Activated B cell treated with CpG ODN at 0.5 μM for 24 hours (primary cell): ENCODE measurements around the gene ZDHHC14. TPM values are rescaled to one million over a fixed set of nuclear protein-coding genes. Genes with fewer than 3 reads are reported as not detected.

Experiments
- ATAC-seq: fragments of 200-7000 bp; cut with Tn5 transposase; one replicate; pipeline ENCODE4 v1.10.0; 2021; ENCODE audit warnings: low read depth, mild to moderate bottlenecking, moderate library complexity
- CTCF ChIA-PET: fragments of 350-600 bp; sonication (Branson Sonifier 250); formaldehyde crosslinking; loops from one replicate; lab custom pipeline; 2021; ENCODE audit warnings: antibody characterized with exemption; lab: Charles Lee
- POLR2A ChIA-PET: fragments of 350-600 bp; sonication (Branson Sonifier 250); formaldehyde crosslinking; loops from one replicate; lab custom pipeline; 2021; ENCODE audit warnings: antibody characterized with exemption; lab: Charles Lee
- DNase-seq: peaks from one replicate; pipeline ENCODE4 v3.0.0; 2022
- H3K27ac Mint-ChIP-seq: one replicate; pipeline ENCODE4 v1.8.0; 2020; ENCODE audit warnings: mixed read lengths
- H3K27me3 Mint-ChIP-seq: one replicate; pipeline ENCODE4 v1.8.0; 2021; ENCODE audit warnings: mixed read lengths
- H3K36me3 Mint-ChIP-seq: one replicate; pipeline ENCODE4 v1.8.0; 2021; ENCODE audit warnings: low read depth, mixed read lengths
- H3K4me1 Mint-ChIP-seq: one replicate; pipeline ENCODE4 v1.8.0; 2021; ENCODE audit warnings: mixed read lengths
- H3K4me3 Mint-ChIP-seq: one replicate; pipeline ENCODE4 v1.8.0; 2020; ENCODE audit warnings: mild to moderate bottlenecking, mixed read lengths
- H3K9me3 Mint-ChIP-seq: one replicate; pipeline ENCODE4 v1.8.0; 2020; ENCODE audit warnings: mixed read lengths
- CTCF ChIP-seq: fragments of 200-600 bp; IDR thresholded peaks from one replicate; pipeline ENCODE4 v1.8.0; 2022; ENCODE audit warnings: antibody characterized with exemption, mild to moderate bottlenecking
- intact Hi-C: fragments of 100-400 bp; cut with micrococcal nuclease; formaldehyde crosslinking; loops from one replicate; pipeline ENCODE4 v1.15.1; 2024
- total RNA-seq: library from RNA; stranded (reverse); gene quantifications from 2 replicates; pipeline ENCODE4 v1.2.3, GENCODE V29; 2022

Gene ZDHHC14
- total RNA-seq, 1 donor from 2014 or later = 25.3 TPM

- POLR2A ChIA-PET = interaction anchor here (1.0 kb wide), 1 partner anchor 92 kb away, joined by 3 read pairs; no protein-coding TSS in a partner anchor
- intact Hi-C loops = no loop called here
- DNase-seq (no peak), ATAC-seq (no peak)
- no peak for TF ChIP-seq CTCF
- Mint-ChIP-seq H3K36me3 (peaks cover 30% of the 10 kb centered on the region), H3K4me1 (peaks cover 6% of the 10 kb centered on the region), H3K27me3 (no peaks in the 10 kb centered on the region), H3K27ac (no peak overlapping the region), H3K9me3 (no peaks in the 10 kb centered on the region), H3K4me3 (no peak overlapping the region)
- CTCF ChIA-PET = interaction anchor here (1.9 kb wide), 1 partner anchor 18 kb away, joined by 7 read pairs; no protein-coding TSS in a partner anchor
Observed at GRCh38 chr6:157648561-157648960, 267.6 kb downstream of the ZDHHC14 start.

DNA sequence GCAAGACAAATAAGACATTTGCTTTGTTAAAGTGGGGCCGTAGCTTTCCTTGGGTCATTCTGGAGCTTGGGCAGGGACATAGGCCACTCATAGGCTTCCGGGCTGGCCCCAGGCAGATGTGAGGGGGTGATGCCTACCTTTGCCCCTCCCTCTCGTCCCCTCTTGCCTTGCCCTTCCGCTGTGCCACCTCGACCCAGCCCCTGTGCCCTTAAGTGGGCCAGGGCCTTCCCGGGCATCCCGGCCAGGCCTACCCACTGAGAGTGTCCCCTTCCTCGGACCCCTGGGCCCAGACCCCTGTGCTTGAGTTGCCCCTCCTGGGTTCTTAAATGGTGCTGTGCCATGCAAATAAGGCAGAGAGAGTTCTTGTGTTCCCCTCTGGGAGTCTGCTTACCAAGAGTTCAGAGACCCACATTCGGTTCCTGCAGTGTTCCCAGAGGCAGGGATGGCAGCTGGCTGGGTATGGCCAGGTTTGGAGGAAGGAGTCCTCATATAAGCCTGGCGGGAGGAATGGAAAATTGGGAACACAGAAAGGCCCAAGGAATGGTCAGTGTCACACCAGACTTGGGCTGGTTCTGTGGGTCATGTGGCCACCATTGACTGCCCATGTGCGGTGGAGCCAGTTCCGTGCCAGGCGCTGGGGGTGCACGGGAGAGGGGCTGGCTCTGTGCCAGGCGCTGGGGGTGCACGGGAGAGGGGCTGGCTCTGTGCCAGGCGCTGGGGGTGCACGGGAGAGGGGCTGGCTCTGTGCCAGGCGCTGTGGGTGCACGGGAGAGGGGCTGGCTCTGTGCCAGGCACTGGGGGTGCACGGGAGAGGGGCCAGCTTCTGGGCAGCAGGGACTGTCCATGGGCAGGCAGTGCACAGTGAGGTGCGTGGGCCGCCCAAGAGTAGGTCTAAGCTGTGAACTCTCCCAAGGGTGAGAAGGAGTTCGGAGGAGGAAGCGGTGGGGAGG, 268.6 kb downstream of the ZDHHC14 start:
- no peak for DNase-seq
- intact Hi-C loops = no loop called here
- peaks cover 39% of the 10 kb centered on the region for H3K36me3 Mint-ChIP-seq
- POLR2A ChIA-PET = no interaction called here
- no peak overlapping the region for H3K4me3 Mint-ChIP-seq
- ATAC-seq = no peak
- H3K4me1 Mint-ChIP-seq = peaks cover 6% of the 10 kb centered on the region
- CTCF ChIA-PET = interaction anchor here (1.9 kb wide), 1 partner anchor 17 kb away, joined by 7 read pairs; no protein-coding TSS in a partner anchor
- TF ChIP-seq CTCF = no peak
- H3K27ac Mint-ChIP-seq = no peak overlapping the region
- no peaks in the 10 kb centered on the region for H3K9me3 Mint-ChIP-seq
- no peaks in the 10 kb centered on the region for H3K27me3 Mint-ChIP-seq

DNA sequence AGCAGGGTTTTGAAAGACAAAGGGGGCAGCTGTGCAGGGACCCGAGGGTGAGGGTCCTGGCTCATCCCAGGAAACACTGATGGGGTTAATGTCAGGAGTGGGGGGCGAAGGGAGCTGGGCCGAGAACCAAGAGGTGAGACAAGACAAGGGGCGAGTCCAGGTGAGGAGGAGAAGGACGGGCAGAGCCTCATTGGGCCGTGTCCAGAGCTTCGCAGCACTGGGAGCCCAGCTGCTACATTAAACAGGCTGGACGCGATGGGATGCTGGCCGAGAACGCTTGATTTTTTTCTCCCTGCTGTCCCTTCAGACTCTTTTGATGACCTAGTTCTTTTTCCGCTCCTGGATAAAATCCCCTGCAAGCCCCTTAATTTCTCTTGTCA, 269.3 kb downstream of the ZDHHC14 start:
- TF ChIP-seq CTCF = no peak
- POLR2A ChIA-PET = no interaction called here

DNA sequence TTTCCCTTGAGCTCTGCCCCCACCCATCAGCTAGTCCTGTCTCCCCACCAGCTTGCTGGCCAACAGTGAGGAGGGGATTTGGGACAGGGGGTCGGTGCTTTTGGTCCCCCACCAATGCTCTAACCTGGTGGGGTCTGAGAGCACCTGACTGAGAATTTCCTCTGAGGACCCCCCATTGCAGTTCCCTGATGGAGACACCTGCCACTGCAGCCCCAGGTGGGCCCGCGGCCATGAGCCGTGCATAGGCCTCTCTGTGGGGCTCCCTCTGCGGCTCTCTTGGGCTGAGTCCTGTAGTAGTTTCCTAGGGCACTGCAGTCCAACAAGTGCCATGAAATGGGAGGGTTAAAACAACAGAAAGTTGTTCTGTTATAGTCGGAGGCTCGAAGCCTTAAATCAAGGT, 269.8 kb downstream of the ZDHHC14 start:
- POLR2A ChIA-PET = no interaction called here
- DNase-seq (no peak), ATAC-seq (no peak)
- no peaks in the 10 kb centered on the region for H3K27me3 Mint-ChIP-seq
- H3K4me1 Mint-ChIP-seq = peaks cover 6% of the 10 kb centered on the region
- no peaks in the 10 kb centered on the region for H3K9me3 Mint-ChIP-seq
- H3K4me3 Mint-ChIP-seq = no peak overlapping the region
- H3K27ac Mint-ChIP-seq = no peak overlapping the region
- intact Hi-C loops = no loop called here
- CTCF ChIA-PET = no interaction called here
- H3K36me3 Mint-ChIP-seq = peaks cover 46% of the 10 kb centered on the region
- TF ChIP-seq CTCF = no peak

More for the DNA sequence above, 269.3 kb downstream of the ZDHHC14 start:
- no peak overlapping the region for H3K4me3 Mint-ChIP-seq
- DNase-seq (no peak), ATAC-seq (no peak)
- peaks cover 41% of the 10 kb centered on the region for H3K36me3 Mint-ChIP-seq
- intact Hi-C loops = no loop called here
- no peaks in the 10 kb centered on the region for H3K9me3 Mint-ChIP-seq
- H3K4me1 Mint-ChIP-seq = peaks cover 6% of the 10 kb centered on the region
- CTCF ChIA-PET = no interaction called here
- no peak overlapping the region for H3K27ac Mint-ChIP-seq
- H3K27me3 Mint-ChIP-seq = no peaks in the 10 kb centered on the region

- peaks cover 6% of the 10 kb centered on the region for H3K4me1 Mint-ChIP-seq
- POLR2A ChIA-PET = interaction anchor here (0.5 kb wide), 1 partner anchor 207 kb away, joined by 4 read pairs; no protein-coding TSS in a partner anchor
Observed at GRCh38 chr6:157651731-157652490, 270.9 kb downstream of the ZDHHC14 start.

More at GRCh38 chr6:157651731-157652490, 270.9 kb downstream of the ZDHHC14 start:
- Mint-ChIP-seq H3K9me3 (no peaks in the 10 kb centered on the region), H3K4me3 (no peak overlapping the region), H3K27me3 (no peaks in the 10 kb centered on the region), H3K27ac (no peak overlapping the region), H3K36me3 (peaks cover 57% of the 10 kb centered on the region)
- intact Hi-C loops = no loop called here
- TF ChIP-seq CTCF = no peak
- CTCF ChIA-PET = no interaction called here
- ATAC-seq (no peak), DNase-seq (no peak)
